ENCODE data around the gene FAM180A. TPM values are rescaled to one million over a fixed set of nuclear protein-coding genes. Genes with fewer than 3 reads are reported as not detected.
"Not testable (repeated sequence)": the region's sequence is repeated elsewhere in the genome, so short reads cannot be mapped to it uniquely, and the experiment has no call there.

Gene FAM180A
- total and polyA plus RNA-seq, 9 of the 15 experiments (the other 6 are each of a cell fraction or from before 2014, with no cell fraction given), result not detected

- TF ChIP-seq ATF3 (IDR thresholded peaks at IDR 0.05) (peak; percentile 74), ELF4 (CRISPR knock-in tag; IDR thresholded peaks at IDR 0.05) (0 out of 2 replicates have a peak, but pooled peaks have one; percentile 9), CBFA2T3 (IDR thresholded peaks at IDR 0.05) (peak; percentile 55), KDM1A (IDR thresholded peaks at IDR 0.05) (peak in 1 of 2 experiments; percentile 49; a peak in 1 of 4 replicates), TEAD4 (IDR thresholded peaks at IDR 0.05; ENCODE audit: low read length) (peak; percentile 47; the same call in 1 of the 2 replicates), FOSL1 (tag; conservative IDR thresholded peaks at IDR 0.05) (peak; percentile 80), BCOR (IDR thresholded peaks at IDR 0.05) (peak; percentile 46; the same call in 1 of the 2 replicates), MAFG (tag; conservative IDR thresholded peaks at IDR 0.05) (peak; percentile 25; the same call in 1 of the 2 replicates), HDAC2 (IDR thresholded peaks at IDR 0.05) (0 out of 2 replicates have a peak, but pooled peaks have one; percentile 31), DPF2 (IDR thresholded peaks at IDR 0.05) (peak; percentile 65), ARID1B (IDR thresholded peaks at IDR 0.05) (peak; percentile 70), HMBOX1 (IDR thresholded peaks at IDR 0.05) (peak; percentile 80), BHLHE40 (IDR thresholded peaks at IDR 0.05; ENCODE audit: low read length) (peak; percentile 15; the same call in 1 of the 2 replicates), SMARCE1 (IDR thresholded peaks at IDR 0.05) (peak; percentile 68; the same call in 1 of the 2 replicates)
- not testable (repeated sequence) for TF ChIP-seq ATF3 (CRISPR knock-in tag; conservative IDR thresholded peaks at IDR 0.05); TEAD4 (CRISPR knock-in tag; IDR thresholded peaks at IDR 0.05; ENCODE audit: borderline replicate concordance)
Observed at GRCh38 chr7:135775915-135776314, 27.3 kb upstream of the FAM180A start (continued).

Data from K562 (cell line).